SHP77 treated with DMSO at 0.1 percent for 48 hours (cell line): ENCODE measurements around the gene HOXB2.
A peak's percentile ranks its signal among the peaks of the same experiment; 100 is the strongest.

Source experiments
- DNase-seq: peaks from one replicate; lab custom pipeline; 2025; lab: John Stamatoyannopoulos, UW

HOXB2 gene

GRCh38 chr17:48578616-48579470 lies 33.9 kb upstream of the HOXB2 start:
- DNase-seq = no peak

- DNase-seq = no peak
Measured at GRCh38 chr17:48577946-48578615, 33.2 kb upstream of the HOXB2 start, which contains the start of gene HOXB4. Gene HOXB4 (minus strand): TSS chr17:48578350. CDS start chr17:48578319, 31 bp downstream.

GRCh38 chr17:48577330-48577945 lies 32.5 kb upstream of the HOXB2 start:
- no peak for DNase-seq

DNA sequence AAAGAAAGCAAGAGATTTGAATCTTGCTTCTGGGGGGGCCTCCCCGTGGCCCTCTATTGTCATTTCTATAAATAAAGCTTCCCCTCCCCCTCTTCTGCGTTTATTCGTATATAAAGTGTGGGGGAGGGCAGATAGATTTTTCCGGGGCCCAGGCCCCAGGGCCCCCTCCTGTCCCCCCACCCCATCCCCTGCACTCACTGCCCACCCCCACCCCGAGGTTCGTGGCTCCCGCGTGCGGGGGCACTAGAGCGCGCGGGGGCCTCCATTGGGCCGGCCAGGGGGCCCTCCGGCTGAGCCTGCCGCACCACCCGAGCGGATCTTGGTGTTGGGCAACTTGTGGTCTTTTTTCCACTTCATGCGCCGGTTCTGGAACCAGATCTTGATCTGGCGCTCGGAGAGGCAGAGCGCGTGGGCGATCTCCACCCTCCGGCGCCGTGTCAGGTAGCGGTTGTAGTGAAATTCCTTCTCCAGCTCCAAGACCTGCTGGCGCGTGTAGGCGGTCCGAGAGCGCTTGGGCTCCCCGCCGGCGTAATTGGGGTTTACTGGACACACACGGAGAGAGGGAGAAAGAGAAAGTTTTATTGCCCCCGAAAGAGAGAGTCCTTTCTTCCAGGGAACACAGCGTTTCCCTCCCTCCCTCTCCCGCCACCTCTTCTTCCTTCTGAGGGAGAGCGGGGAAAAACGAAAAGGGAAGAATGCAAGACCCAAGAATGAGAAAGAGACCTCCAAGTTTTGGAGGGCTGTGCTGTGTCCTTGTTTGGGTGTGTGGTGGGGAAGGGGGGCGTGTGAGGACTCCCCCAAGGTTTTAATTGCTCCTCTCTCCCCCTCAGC lies 31.8 kb upstream of the HOXB2 start:
- DNase-seq = no peak

DNA sequence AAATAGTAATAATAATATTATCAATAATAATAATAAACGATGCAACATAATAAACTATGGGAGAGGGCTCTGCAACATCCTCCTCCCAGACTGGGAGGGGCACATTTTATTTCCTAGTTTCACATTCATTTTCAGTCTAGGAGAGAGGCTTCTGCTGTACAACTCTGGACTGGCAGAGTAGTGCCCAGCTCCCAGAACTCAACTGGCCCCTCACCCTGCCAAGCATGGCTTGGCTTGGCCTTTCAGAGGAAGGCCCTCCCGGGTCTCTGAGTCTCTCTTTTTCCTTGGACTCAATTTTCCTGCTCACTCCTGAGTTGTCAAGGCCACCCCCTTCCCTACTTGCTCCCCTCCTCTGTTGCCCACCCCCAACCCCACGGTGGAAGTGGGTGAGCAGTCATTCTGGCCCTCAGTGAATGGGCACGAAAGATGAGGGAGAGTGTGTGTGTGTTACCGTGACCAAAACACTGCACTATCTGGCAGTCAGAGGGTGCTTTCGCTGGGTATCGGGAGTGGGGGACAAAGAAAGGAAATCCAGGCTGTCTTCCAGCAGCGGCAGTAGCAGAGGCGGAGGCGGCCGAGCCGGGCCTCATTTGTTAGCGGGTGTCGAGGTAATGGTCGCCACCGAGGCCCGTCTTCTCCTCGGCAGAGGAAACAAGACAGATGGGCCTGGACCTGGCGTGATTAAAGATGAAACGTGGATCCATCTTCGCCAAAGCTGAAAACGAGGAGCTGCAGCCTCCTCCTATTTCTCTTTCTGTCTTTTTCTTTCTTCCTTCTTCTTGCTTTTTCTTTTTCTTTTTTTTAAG lies 31.0 kb upstream of the HOXB2 start:
- no peak for DNase-seq

GRCh38 chr17:48575066-48575582 lies 30.2 kb upstream of the HOXB2 start:
- DNase-seq = peak; percentile 57

DNA sequence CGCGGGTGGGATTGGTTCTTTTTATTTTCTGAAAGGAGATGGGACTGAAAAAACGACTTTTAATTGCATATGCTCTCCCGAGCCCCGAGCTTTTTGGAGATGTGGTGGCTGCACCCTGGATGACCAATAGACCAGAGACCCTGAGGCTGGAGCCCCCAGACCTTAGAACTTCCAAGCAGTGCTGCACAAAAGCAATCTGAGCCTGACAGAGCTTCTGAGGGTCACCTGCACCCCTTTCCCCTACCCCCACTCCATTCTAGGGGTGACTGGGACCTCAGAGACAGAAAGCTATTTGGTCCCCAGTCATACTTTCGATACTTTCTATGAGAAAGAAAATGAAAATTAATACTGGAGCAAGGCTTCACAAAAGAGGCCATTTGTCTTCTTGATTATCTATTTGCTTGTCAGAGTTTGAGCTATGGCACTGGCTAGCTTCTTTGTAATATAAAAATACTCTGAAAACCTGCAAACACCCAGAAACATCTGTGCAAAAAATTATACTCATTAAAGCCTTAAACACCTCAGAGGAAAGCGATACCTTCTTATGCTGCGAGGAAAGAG lies 29.7 kb upstream of the HOXB2 start:
- DNase-seq = no peak

DNA sequence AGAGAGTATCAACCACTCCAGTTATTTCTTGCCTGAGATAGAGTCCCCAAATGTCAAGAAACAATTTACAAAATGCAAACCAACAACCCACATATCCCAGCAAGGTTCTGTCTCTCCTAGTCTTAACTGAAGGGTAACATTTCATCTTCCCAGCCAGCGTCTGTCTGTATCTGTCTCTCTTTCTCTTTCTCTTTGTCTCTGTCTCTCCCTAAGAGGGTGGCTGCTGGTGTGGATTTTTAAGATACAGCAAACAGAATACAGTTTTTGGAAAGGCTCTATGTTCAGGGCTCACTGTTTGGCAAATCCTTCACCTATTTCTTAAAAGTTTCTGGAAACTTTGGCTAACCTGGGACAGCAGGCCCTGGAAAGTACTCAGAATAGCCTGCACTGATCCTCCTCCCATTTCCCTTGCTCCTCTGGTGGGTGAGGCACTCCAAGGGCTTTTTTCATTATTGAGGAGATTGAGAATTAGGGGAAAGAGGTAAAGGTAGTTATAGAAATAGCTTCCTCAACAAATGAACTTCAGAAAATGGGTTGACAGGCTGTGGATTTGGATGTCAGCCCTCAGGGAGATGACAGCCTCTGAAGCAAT lies 27.0 kb upstream of the HOXB2 start:
- DNase-seq = no peak

- DNase-seq = no peak
Measured at GRCh38 chr17:48571024-48571818, 26.3 kb upstream of the HOXB2 start.

DNA sequence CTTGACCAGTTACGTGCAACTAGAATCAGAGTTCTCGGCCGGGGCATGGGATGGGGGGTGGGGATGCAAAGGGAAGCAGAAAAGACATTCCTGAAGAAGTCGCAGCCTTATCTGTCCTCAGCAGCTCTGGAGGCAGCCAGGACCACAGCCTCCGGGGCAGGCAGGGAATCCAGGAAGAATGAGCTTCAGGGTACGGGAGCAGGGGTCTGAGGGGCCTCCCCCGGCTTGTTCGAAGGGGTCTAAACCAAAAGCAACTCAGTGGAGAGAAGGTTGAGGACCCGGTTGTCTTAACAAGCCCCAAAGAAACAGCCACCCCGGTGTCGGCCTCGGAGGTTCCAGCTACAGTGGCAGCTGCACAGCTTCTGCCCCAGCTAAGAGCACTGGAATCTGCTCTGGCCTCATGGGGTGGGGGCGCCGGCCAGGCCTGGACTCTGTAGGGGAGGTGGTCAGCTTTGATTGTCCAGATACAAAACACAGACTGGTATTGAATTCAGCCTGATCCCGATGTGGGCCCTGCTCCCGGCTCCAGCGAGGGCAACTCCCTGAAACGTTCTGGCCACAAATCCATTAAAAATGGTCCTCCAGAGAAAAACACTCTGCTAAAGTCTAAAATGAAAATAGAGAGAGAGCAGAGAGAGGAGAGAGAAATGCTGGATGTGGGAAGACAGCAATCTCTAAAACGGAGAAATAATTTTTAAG lies 25.6 kb upstream of the HOXB2 start:
- no peak for DNase-seq

DNA sequence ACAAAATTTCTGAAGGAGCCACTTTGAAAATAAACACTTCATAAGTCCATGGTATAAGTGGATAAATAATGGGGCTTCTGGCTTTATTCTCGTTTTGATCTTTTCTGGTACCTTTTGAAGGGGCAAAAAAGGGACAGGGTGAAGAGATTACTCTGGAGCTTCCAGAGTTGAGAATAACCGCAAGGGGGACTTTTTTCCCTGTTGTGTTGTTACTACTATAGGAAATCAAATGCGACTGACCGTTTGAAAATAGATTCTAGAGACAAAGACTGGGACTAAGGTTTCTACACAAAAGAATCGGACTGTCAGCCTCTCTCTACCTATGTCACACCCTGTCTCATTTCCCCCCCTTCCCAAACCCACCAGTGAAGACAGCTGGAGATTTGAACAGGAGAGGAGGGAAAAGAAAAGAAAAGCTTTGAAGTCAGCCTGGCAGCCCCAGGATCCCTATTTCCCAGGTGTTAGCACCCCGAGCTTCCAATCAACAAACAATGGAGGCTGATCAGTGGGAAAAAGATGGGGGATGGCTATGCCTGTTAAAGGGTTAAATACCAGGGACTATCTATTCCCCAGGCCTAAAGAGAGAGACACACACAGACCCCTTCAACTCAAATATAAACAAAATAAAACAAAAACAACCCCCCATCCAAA lies 24.9 kb upstream of the HOXB2 start:
- DNase-seq = no peak

DNA sequence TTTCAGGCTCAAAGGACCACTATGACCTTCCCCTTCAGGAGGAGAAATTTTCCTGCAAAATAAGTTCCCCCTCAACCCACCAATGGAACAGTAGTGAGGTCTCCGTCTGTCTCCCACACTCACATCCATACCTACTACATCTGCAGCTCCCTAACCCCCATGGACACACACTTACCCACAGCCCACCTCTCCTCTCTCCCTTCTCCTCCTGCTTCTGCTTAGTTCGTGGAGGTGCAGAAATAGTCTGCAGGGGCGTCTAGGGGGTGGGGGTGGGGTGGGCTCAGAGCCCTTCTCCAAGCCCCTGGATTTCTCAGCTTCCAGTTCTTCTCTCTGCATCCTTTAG lies 24.3 kb upstream of the HOXB2 start:
- no peak for DNase-seq

GRCh38 chr17:48568499-48569239 lies 23.8 kb upstream of the HOXB2 start:
- no peak for DNase-seq

DNA sequence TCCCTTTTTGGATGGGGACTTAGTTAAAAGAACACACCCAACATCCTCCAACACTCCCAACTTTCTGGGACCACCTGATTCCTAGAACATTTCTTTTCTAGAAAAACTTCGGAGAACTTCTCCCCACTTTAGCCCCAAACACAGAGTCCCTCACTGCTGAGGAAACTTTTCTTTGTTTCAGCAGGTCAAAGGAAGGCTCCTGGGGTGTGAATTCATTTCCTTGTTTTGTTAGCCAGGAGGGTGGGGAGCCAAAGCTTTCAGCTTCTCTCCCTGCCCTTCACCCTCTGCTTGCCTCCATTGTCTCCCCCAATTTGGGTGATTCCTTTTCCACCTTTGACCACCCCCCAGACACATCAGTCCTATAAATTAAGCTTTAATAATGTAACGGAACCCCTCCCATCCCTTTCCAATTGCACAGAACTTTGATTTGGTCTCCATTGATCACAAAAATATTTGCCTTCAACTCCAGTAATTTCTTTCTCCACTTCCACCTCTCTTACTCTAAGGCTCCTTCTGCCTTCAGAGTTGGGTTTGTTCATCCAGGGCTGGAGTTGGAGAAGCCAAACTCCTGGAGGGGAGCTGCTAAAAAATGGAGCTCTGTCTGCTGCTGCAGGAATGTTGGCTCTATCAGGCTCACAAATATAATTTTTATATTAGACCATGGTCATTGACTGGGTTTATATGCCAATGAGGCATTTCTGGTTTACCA lies 22.9 kb upstream of the HOXB2 start:
- DNase-seq = no peak

- no peak for DNase-seq
Measured at GRCh38 chr17:48567209-48567608, 22.3 kb upstream of the HOXB2 start.

GRCh38 chr17:48566717-48567116 lies 21.8 kb upstream of the HOXB2 start:
- DNase-seq = no peak
